Superior temporal gyrus (tissue), 1 donor: ENCODE data around the gene MYLK4.

Experiments used
- DNase-seq: peaks from one replicate; pipeline ENCODE4 v3.0.0-alpha.2; 2016; ENCODE audit errors: extremely low spot score

The MYLK4 gene

DNA sequence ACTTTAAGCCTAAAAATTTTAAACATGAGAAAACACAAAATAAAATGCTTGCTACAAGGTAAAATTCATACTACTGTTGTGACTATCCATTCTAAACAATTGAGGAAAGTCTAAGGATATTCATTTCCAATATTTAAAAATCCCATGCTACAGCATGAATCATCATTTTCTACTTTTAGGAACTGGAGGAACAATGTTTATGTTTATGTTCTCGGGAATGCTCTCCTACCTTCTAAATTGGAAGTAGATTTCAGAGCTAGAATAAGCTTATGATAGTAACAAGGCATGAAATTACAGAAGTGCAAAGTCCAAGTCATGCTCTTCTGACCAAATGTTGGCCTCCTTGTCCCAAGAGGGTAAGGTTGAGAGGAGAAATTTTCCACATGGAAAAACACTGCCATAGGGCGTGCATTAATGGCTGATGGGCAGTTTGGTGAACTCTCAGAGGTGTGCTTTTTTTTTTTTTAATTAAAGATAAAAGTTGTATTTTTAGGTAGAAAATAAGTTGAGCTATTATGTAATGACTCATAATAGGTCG, 6.0 kb upstream of the MYLK4 start:
- DNase-seq, result no peak

DNA sequence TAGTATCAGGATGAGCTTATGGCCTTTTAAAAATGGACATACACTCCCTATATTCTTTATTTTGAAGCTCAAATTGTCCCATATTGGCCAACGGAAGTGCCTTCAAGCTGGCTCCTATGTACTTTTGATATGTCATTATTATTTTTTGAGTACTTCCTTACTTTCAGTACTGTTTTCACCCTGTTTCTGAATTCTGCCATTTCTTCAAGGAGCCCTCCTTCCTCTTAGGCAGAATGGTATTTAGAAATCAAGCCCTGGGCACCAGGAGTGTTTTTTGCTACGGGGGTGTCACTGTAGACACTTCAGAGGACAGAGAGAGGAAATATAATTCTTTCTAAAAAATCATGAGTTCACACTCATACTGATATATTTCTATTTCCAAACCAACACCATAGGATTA, 5.5 kb upstream of the MYLK4 start:
- no peak for DNase-seq

DNA sequence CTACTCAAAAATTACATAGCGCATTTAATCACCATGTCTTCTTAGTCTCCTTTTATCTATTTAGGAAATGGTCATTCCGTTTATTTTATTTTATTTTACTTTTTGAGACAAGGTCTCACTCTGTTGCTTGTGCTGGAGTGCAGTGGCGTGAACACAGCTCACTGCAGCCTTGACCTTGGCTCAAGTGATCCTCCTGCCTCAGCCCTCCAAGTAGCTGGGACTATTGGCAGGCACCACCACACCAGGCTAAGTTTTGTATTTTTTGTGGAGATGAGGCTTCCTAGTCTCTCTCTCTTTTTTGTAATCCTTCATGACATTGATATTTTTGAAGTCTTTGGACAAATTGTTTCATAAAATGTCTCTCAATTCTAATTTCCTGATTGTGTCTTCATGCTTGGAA, 4.7 kb upstream of the MYLK4 start:
- no peak for DNase-seq

DNA sequence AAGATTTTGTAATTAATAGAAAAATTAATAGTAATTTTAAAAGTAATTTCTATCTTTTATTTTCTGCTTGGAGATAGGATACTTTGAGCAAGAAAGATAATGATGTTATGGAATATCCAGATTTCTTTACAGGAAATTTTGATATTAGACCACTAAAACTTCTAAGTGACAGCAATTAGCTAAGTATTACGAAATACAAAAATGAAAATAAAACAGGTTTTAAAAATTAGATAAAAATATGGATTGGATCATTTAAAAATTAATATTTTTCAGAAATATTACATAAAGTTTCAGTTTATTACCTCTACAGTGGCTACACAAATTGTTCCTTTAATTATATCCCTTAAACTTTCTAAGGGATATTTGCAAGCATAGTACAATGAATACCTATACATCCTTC, 4.2 kb upstream of the MYLK4 start:
- no peak for DNase-seq

DNA sequence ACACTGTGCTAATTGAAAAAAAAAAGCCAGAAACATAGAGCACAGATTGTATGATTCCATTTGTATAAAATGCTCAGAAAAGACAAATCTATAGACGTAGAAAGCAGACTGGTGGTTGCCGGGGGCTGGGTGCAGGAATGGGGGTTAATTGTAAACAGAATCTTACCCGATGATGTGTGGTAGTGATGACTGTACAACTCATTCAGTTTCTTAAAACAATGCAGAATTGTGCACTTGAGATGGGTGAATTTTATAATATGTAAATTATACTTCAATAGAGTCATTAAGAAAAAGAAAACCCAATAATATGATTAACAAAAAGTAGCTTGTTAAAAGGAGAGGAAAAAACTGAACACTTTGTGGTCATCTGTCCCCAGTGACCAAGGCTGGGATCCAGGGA, 3.7 kb upstream of the MYLK4 start:
- DNase-seq, result no peak

DNA sequence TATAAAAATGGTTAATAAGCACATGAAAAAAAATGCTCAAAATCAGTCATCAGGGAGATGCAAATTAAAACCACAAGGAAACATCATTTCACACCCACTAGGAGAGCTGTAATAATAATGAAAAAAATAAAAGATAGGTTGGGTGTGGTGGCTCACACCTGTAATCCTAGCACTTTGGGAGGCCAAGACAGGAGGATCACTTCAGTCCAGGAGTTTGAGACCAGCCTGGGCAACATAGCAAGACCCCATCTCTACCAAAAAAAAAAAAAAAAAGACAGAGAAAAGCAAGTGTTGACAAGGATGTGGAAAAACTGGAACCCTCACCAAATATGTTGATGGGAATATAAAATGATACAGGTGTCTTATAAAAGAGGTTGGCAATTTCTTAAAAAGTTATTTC, 3.0 kb upstream of the MYLK4 start:
- no peak for DNase-seq

DNA sequence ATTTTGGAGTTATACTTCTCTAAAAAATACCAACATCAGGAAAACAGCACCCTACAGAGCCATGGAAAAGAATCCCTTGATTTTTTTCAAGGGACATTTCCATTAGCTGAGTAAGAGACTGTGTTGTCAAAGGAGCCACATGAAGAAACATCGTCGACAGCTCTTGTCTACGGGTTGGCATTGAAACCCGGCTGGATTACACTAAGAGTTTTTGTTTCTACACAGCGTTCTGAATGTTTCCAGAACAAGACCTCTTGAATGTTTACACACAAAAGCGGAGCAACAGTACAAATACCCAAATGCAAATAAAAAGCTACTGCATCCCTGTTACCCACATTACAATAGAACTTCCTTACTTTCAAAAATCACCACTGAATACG, 2.4 kb upstream of the MYLK4 start:
- DNase-seq, result peak; percentile 55

DNA sequence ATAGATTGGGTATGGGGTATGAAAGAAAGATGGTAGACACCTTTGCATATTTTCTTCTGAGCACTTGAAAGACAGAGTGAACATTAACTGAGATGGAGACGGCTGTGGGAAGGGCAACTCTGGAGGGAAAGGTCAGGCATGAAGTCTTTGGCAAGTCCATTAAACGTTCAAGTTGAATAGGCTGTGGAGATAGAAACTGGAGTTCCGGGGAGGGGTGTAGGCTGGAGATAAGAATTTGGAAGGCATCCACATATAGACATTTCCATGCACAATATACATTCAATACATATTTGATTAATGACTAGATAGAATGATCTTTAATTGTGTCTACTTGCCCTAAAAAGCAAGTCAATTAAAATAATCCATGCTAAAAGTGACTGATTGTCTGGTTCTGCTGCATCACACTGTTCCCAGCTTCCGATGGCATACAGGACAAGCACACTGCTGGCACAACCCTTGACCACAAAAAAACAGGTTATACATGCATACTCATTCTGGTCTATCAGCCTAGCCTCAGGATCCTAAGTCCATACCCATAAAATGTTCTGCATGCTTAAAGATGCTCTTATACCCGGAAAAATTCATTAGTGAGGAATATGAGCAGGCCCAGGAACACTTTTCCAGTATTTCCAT, 1.9 kb upstream of the MYLK4 start:
- no peak for DNase-seq

DNA sequence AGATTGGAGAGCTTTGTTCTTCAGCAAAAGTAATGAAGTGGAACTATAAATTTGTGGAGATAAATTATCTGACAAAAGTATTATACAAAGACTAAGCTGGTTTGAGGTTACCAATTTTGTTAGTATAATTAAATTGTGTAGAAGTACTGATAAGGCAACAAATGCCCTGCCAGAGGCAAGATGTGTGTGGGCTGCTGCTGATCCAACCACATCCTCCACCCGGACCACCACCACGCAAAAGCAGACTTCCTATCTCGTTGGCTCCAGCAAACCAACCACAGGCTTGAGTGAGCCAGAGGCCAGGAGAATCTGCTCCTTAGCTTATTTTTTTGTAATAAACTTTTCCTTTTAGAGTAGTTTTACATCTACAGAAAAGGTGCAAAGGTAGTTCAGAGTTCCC, 1.1 kb upstream of the MYLK4 start:
- no peak for DNase-seq

DNA sequence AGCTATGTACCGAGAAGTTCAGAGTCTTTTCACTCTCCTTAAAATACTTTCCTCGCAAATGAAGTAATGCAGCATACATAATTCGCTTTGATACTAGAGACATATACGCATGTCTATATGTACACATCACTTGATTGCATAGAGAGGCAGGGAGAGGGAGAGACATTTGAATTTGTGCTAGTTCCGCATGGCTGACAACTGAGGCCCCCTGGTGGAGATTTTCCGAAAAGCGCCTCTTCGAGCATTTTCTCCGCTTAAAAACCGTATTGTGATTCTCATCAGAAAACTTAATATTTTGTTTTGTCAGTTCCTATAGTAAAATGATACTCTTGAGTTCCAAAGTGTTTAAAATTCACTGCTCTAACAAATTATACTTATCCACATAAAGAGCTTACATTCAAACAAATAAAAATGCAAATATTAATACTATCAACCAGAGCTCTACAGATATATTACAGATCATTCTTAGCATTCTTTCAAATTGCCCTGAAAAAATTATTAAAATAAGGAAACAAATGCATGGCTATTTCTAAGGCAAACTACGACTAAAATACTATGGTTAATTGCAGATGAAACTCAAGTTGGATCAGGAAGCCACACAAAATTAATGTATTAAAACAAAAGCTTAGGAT, 637 bp downstream of the MYLK4 start:
- peak; percentile 94 for DNase-seq

DNA sequence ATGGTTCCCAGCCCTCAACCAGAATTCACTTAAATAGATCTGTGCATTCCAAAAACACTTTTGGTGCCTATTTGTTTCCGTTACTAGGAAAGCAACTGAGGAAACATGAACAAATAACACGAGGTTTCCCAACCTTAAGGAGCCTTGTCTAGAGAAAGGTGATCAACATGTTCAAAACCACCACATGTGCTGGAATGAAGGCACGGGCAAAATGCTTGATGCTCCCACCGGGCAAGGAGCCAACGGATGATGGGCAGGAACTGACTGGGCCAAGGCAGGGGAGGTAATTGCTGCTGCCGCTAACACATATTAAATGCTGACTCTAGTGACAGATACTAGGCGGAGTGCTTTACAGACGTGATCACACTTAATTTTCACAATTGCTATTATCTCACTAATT, 2.5 kb downstream of the MYLK4 start:
- no peak for DNase-seq

DNA sequence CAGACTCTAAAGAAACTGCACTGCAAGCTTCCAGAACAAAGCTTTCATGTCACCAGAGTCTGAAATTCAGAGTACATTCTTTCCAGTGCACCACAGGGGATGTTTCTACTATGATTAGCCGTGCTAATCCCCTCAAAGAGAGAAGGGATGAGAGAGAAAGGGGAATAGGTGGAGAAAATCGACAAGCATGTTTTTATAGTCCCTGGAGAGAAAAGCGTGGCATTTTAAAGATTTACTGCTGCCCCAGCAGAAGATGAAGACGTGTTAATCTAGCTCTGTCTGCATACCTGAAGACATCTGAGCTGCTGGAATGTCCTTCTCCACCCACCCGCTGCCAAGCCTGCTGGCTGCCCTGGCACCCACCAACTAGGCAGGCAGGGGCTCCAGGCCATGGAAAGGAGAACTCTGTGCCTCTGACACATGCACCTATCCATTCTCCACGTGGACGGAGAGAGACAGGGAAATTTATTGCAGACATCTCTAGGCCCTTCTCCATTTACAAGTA, 4.1 kb downstream of the MYLK4 start:
- no peak for DNase-seq

DNA sequence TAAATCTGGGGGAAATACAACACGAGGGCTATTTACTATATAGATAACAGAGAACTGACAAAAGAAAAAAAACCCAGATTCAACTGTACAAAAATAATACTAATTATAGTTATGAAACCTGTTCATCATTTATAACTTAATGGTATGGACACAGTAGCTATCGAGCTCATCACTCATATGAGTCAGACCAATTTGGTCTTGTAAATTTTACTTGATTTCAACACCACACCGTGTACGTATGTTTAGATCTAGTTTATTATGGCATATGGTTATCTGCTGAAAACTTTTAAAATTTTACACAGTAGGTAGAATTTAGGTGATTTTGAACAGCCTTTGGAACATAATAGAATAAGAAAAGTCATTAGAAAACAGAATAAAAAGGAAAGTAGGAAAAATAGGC, 5.5 kb downstream of the MYLK4 start:
- no peak for DNase-seq

DNA sequence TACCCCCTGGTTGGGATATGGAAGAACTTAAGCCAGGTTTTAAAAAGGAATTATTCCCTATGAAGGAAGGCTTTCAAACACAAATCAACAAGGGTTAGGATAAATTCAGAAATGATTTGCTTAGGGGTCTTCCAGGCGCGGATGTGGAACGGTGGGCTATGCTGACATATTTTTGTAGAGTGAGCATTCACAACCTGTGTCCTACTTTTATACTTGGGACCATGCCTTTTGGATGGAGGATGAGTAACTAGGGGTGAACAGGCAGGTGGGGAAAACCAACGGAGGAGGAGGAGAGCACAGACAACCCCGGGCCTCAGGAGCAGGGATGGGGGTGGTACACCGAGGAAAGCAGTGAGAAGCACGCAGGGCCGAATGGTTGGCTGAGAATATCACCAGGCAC, 5.9 kb downstream of the MYLK4 start:
- no peak for DNase-seq

DNA sequence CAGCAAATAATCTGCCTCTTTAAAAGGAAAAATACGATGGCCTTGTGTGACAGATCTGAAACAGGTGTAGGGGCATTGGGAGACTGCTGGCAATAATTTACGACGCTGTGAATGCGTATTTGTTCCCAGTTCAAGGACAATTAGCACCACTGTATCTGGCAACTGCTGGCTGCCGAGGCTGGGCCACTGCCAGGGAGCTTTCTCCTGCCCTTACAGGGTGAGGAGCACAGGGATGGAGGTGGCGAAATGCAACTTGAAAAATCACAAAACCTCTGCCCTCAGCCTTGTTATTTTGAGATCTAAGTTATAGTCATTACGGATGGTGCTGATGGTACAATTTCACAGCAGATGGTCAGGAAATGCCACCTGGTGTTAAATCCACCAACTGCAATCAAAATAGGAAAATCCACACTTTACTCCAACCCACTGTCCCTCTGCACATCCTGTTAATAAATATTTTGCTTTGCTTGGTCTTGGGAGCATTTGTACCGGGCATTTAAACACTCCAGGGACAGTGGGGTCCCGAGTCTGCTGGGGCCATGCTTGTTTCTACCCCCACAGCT, 6.4 kb downstream of the MYLK4 start:
- DNase-seq, result no peak

DNA sequence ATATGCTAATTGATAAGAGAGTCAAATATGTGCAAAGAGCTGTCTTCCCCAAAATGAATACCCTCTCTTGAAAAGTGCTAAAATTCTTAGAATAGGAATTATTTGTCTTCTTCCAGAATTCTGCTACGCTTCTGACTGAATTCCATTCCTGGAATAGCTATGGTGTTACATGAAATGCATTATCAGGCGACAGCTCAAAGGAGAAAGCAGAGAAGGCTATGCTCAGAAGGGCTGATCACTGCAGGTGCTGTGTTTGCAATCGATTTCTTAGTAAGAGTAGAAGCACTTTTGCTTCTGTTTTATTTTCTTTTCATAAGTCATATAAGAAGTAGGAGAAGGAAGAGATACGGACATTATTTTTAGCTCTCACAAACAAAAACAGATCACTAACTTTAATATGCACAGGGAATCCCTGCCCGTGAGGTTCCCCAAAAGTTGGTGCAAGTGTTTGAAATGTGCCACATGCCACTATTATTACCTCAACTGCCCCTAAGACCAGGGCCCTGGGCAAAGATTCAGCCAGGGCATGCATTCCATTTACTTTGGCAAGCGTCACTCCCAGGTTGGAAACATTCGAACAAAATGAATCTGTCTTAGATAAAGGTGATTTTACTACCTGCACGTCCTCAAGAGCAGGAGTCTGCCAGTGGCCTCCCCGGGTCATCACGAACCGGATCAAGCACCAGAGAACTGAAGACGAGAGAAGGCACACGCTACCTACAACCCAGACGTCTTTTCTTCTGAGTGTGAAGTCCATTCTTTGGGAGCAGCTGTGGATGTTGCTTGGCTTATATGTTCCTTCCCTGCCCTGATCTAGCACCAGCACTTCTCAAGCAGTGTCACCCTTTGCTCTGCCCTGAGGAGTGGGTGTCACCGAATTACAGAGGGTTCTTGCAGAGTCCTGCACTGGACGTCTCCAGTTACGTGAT, 7.2 kb downstream of the MYLK4 start:
- no peak for DNase-seq

DNA sequence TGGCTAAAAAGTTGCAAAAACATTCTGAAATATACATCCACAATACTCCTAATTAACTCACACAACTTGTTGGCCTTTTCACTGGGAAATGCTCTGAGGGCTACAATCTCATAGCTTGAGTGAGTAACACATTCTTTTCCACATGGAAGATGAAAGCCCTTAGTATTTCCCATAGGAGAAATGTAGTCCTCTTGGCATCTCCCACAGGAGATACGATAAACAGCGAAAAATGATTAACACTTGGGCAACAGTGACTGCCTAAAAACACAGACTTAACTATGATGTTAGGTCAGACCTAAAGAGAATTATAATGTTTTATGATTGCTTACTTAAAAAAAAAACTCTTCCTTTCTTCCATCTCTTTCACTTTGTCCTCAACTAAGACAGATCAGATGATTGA, 9.0 kb downstream of the MYLK4 start:
- DNase-seq, result no peak

DNA sequence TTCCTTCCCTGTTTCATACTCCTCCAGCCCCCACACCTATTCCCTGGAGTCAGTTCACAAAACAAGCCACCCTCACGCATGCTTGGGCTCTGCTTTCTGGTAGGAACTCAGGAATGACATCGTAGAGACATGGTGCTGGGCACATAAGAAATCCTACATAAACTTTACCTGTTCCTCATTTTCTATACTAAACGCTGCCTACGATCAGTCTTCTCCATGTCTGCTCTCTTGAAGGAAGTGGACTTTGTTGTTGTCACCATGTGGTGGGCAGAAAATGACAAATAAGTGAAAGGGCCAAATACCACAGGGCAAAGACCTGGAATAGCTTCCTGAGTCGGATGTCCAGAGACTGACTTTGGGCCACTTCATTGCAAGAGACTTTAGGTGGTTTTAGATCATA, 10.1 kb downstream of the MYLK4 start:
- DNase-seq, result no peak

DNA sequence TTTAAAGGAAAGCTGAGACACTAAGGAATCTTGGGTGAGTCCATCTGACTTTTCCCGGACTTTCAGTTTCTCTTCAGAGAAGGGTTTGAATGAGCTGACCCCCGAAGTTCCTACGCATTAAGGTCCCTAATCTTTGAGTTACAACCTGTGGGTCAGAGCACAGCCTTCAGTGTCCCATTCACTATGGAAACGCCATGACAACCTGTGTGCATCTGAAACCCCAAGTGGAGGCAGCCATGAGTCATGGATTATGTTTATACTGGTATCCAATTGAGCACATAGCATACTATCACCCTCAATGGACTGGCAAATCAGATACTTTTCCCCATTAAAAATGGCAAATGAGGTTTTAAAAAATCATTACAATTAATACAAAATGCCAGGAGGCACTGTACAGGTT, 11.4 kb downstream of the MYLK4 start:
- DNase-seq, result no peak

DNA sequence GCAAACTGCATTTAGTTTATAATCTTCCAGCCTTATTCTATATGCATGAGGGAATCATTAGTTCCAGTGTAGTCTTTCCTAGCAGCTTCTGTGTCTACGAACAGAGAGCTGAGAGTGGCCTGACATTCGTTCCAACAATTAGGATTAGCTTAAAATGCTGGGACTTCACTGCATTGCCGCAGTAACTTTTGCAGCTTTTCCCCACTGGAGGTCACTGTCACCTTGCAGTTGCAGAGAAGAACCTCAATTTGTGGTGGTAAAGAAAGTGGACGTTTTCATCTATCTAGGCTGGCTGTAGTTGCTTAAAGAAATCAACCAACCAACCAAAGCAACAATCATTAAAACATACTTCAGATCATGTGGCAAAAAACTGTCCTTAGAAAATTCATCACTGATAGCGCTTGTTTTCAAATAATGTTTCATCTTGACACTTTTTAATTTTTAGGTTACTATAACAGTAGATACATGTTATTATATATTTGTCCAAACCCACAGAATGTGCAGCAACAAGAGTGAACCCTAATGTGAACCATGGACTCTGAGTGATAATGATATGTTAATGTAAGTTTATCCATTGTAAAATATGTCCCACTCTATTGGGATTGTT, 12.2 kb downstream of the MYLK4 start:
- peak; percentile 84 for DNase-seq

DNA sequence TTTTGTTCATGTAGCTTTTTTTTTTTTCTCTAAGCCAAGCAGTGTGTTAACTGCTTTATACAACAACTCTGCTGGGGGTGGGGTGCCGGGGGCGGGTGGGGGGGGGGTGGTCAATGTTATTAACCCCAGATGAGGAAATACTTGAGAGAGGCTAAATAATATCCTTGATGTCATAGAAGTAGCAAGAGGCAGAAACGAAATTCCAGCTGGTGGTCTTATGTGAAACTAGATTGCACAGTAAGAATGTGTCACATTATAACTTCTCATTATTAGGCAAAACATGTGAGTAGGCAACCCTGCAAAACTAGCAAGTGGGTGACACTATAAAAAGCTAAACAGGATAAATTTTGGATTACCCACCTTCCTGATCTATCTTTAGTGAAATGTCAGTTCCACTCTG, 12.8 kb downstream of the MYLK4 start:
- DNase-seq, result no peak
